Forelimb muscle (tissue), 1 donor: ENCODE results near the gene AGAP1. TPM values are rescaled to one million over a fixed set of nuclear protein-coding genes. Genes with fewer than 3 reads are reported as not detected.

Source experiments
- DNase-seq: peaks from one replicate; pipeline ENCODE4 v3.0.0-alpha.2; 2013; ENCODE audit warnings: low read depth
- polyA plus RNA-seq: library from polyadenylated mRNA; unstranded; fragments of 120-200 nt; gene quantifications from one replicate; pipeline ENCODE4 v1.2.1, GENCODE V29; 2013; ENCODE audit not compliant: insufficient read length

The AGAP1 gene
- polyA plus RNA-seq, 1 donor: 25.9 TPM

DNA sequence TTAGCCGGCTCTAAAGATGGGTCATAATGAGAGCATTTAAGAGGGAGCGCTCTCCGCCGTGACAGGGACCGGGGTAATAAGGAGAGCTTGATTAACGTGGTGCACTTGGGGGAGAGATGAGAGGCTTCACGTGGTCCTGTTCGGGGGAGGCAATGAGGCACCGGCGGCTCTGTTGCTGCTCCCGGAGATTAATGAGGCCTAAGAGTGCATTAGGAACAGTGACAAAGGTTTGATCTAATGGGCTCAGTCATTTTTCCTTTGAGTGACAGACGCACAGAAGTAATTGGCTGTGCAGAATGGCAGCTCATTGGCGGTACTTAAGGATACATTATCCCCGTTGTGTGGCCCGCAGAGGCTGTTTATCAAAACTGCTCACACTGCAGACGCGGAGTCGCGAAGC lies 423.7 kb downstream of the AGAP1 start:
- no peak for DNase-seq

DNA sequence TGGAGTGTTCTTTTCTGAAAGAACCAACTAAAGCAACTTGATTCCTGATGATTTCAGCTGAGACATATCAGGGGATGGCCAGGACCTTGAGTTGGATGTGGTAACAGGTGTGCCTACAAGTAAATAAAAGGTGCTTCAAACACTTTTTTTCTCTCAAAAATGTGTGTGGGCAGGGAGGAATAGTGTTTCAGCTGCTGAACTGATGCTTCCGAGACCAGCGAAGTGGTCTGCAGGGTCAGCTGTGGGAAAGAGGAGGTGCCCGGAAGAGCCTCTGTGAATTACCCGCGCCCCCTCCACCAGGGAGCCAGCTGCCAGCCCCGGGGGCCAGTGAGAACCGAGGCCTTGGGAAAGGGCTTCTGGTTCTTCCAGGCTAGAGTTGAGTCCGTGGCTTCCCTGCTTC lies 425.0 kb downstream of the AGAP1 start:
- no peak for DNase-seq

DNA sequence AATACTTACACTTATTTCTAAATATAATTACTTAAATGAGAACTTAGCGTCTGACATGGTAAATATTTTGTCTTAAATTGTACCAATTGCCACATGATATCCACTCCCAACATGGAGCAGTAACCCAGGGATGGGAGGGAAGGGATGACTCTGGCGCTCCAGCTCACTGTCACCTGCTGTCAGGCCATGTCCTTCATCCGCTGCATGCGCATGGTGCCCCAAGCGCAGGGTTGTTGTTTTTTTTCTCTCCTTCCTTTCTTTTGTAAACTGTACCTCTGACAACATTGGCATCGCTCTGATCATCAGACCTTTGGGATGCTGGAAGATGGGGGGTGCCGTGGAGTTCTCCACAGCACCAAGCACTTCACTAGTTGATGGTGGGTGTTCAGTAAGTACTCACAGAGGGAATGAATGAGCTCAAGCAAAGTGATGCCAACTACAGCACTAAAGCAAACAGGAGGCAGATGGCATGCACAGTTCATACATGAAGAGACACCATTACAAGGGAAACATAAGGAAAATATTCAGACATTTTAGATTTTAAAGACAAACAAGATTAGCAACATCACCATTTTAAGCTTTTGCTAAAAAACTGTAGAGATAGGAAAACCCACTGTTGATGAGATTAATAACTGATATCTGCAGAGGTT lies 426.5 kb downstream of the AGAP1 start:
- no peak for DNase-seq

DNA sequence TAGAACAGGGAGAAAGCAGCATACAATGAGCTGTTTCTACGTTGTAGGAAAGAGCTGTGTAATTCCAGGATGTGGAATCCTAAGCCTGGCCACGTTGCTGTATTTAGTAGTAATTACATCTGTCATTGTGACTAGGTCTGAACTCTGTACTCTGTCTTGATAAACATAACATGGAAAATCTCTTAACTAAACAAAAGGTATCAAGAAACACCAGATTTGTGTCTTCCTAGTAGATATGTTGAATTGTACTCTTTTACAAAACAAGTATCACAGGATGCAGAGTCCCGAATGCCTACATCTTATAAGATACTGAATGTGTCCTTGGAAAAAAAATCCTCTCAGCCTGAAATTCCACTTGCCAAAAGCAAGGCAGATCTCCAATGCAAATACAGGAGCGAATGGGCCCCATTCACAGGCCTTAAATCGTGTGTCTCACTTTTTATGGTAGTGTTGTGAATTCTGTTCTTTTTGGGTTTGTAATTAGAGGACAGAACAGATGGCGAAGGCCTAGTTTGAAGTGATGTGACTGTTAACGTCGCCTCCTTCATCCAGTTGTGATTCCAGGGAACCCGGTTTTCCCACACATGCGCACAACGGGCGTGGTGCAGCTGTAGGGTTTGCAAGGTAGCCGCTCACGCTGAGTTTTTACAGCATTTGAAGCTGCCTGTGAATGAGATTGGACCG lies 427.8 kb downstream of the AGAP1 start:
- no peak for DNase-seq

DNA sequence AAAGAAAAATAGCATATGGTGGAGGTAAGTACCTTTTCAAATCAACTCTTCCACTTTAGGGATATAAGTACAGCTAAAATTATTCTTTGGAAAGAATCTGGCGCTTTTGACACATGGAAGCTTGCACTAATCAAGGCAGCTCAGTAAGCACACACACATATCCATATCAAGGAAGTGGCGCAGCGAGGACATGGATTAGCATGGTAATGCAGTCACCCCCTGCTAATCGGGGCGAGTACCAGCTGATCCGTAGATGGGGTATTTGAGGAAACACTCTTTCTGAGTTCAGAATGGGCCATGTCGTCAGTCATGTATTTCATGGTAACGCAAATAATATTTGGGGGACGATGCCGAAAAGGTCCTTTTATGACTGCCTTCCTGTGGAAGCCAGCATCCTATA lies 429.0 kb downstream of the AGAP1 start:
- no peak for DNase-seq

DNA sequence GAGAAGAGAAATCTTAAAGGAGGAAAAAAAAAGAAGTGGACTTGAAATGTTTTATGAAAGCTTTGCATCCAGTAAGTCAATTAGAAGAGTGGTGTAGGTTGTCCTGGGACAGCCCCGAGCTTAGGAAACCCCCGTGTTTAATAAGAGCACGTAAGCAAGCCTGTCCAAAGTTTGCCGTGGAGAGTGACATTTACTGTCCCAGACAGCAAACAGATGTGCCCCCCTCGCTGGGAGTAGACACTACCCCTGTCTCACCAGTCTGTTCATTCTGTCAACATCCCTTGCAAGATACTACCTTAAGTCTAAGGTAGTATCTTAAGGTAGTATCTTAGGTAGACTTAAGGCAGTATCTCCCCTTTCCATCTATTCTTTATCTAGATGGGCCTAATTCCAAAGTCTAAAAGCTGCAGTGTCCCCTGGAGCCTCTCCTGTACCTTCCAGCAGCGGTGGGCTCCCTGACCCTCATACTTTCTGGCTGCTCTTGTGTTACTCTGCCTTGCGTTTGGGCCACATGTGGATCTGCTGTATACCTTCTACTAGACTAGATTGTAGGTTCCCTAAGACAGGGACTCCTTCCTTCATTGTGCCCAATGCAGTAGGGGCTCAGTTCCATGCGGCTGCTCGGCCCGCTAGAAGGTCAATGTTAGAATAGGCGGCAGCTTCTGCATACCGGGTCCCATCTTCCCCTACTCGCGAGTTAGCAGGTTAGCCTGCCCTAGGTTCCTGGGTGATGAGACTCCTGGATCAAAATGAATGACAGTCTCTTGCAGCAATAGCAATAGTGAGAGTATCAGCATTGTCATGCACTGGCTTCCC lies 430.2 kb downstream of the AGAP1 start:
- no peak for DNase-seq

DNA sequence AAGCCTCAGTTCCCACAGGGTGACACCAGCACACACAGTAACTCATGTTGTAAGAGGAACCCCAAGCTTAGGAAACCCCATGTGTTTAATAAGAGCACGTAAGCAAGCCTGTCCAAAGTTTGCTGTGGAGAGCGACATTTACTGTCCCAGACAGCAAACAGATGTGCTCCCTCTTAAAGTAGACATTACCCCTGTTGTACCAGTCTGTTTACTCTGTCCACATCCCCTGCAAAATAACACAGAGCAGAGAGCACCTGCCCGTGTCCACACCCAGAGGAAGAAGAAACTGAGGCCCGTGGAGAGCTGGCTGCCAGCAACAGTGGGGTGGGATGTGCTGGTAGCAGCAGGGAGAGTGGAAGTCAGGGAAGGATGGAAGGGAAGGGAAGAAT lies 430.8 kb downstream of the AGAP1 start:
- no peak for DNase-seq

DNA sequence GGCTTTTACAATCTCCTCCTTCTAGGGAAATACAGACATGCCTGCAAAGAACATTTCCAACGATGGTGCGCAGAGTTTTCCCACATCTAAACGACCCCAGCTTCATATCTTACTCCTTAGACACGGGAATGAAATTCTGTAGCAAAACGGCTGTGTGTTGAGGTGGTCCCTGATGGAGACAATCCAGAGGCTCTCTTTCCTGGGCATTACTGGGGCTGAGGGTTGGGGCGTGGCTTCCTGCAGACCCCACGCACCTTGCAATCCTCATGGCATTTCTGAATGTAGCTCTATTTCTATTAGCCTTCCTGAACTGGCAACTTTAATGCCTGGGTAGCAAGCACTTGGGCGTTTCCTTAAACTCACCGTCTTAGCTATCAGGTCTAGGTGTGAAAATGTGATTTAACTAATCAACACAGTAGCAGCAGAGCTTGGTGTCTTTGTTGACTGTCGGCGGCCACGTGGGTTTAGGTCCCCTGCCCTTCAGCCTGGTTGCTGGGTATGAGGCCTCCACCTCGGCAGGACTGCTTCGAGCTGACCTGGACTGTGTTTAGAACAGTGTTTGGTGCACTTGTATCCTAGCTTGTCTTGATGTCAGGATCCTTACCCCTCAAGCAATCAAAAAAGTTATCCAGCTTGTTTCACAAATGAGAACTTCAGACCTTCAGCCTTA lies 431.5 kb downstream of the AGAP1 start:
- no peak for DNase-seq

DNA sequence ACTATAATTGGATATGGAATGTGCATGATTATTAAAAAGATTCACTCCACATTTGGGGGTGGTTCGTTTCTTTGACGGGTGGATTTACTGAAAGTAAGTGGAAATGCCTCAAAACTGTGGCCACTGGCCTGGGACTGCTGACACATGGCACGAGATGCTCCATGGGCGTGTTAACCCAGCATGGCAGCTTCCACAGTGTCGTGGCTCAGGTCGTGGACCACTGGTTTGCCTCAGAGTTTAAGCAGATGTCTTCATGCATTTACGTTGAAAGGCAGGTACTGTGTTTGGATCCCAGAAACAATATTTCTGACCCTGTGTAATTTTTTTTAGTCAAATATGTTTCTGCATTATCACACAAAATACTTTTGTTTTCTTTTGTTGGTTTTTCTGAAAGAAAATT lies 432.4 kb downstream of the AGAP1 start:
- no peak for DNase-seq

DNA sequence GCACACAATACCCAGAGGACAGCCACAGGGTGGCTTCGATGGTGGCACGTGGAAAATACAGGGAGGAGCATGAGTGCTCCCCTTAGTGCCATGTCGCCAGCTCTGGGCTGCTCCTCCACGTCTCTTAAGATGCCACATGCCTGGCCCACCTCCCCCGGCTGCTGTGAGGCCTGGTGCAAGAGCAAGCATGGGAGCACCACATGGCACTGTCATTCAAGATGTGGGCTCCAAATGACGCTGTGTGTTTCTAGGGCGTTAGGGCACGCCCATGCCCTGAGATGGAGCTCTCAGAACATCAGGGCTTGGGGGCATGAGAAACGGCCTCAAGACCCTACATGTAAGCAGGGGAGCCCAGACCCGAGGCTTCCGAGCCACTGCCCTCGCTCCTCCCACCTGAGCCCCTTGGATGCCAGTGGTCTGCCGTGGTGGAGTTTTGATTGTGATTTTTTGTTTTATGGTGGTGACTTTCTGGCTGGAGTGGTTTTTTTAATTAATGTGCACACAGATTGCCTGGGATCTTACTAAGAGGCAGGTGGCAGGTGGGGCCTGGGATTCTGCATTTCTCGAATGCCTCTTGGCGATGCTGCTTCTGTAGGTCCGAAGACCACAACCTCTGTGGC lies 435.0 kb downstream of the AGAP1 start:
- DNase-seq: no peak

DNA sequence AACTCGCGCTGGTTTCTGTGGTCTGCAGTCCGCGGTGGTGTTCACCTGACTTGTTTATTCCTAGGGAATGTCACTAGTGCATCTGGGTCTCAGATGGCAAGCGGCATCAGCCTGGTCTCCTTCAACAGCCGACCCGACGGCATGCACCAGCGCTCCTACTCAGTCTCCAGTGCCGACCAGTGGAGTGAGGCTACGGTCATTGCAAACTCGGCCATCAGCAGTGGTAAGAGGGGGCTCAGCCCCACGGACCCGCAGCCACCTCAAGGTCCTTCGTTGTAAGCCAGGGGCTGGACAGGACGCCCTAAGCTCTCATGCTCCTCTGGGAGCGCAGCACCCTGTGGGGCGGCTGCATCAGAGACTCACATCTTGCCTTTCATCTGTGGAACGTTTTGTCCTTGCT lies 436.9 kb downstream of the AGAP1 start:
- no peak for DNase-seq

DNA sequence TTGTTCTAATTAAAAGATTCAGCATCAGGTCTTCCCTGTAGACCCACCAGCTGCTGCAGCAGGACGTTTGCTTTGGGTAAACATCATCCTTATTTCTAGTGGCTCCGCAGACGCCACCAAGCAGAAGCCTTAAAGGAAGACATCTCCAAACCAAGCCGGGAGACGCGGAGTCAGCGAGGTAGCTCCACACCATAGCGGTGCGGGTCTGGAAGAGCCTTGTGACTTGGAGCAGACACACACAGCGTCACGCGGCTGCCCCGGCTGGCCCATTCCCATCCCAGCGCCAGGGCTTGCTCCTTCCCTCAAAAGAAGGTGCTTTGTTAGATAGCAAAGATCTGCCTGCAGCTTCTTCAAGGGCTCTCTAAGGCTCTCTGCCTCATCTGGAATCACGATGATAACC lies 437.8 kb downstream of the AGAP1 start:
- no peak for DNase-seq

DNA sequence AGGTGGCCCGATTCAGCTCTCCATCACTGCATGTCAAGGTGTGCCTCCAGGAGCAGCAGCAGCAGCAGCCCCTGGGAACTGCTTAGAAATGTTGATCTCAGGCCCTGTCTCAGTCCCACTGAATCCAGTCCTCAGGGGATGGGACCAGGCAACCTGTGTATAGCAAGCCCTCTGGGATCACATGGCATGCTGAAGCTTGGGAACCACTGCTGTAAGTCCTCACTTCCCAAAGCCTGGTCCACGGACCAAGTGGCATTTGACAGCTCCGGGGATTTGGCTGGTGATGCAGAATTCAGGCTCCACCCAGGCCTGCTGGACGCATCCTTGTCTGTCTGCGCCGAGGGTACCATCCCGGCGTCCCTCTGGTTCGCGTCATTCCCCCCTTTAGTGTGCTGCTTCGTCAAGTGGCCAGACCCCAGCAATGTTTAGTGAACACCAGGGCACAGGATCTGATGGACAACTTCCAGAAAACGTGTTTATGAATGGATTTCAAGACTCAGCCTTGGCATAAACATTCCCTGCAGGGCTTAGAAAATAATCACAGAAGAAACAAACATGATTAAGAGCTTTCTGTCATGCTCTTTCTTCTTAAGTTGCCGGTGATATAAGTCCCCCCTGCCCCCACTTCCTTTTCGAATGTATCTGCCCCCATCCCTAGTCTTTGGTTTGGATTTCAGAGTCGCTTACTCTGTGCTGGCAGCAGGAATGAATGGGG lies 440.4 kb downstream of the AGAP1 start:
- DNase-seq: no peak

DNA sequence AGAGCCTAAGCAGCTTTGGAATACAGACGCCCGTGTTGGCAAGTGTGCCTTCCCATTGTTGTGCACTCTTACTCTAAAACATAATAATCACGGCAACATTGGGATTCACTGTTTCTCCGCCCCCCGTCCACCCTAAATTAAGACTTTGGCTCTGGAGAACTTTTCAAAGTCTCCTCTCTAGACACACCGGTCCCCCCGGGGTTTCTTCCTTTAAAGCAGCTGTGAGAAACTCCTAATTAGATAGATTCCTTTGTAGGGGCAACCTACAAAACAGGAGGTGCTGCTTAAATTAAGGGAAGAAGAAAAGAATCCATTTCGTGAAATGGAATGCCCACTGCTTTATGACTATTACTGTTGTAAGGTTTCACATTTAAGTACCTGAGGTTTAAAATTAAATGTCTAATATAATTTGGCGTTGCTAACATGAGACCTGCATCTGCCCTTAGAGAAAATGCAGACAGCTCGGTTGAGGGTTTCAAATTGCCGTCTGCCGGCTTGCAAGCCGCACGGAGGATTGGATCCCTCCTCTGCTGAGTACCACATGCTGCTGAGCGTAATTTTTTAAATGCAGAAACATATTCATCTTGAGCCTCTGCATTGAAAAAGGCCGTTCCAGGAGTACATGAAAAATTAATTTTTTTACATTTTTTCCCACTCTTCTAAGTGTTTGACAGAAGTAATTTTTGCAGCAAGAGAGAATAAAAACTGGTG lies 441.1 kb downstream of the AGAP1 start:
- no peak for DNase-seq

DNA sequence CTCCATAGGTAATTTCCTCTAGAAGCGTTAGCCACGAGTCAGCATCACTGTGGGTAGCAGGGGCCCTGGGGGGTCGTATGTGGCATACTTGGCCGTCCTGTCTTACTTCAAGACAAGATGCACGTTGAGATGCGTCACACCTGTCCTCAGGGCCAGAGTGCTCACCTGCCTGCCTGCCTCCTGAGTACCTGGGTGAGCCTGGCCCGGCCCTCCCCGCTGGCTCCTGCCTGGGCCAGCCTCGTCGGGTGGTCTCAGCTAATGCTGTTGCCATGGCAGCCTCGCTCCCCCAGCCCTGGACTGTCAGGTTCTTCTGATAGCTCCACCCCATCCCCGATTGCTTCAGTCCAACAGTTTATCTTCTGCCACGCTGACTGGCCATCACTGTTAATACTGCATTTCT lies 441.9 kb downstream of the AGAP1 start:
- DNase-seq: no peak

DNA sequence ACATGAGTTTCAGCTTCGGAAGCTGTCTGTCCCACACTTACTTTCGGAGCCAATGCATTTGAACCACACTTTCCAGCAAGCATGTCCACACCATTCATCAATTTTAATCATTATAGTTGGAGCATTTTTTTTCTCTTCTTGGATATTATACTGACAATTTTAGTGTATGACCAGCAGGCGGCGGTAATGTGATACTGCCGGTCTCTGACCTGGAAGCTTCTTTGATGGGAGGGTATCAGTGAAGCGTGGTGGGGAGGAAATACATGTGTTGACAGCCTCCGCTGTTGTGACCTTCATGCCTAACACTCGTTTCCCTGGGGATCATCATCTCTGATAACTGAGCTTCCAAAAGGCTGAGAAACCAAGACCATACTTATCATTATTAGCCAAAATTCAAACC lies 442.6 kb downstream of the AGAP1 start:
- DNase-seq: no peak

DNA sequence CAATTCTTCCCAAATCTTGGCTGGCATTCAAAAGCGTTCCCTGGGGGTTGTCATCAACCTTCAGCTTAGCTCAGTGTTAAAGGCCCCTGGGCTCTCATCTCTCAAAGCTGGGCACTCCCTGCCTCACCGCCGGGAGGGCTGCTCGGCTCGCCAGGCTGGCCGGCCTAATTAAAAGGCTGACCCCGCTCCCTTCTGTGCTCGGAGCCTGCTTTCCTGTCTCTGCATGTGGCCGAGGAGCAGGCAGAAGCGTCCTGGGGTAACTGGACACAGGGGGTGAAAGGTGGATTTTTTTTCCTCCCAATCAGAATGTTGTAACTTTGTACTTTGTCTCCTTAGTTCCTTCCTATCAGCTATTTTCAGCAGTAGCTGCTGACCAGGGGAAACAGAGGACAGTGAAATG lies 443.2 kb downstream of the AGAP1 start:
- DNase-seq: no peak

DNA sequence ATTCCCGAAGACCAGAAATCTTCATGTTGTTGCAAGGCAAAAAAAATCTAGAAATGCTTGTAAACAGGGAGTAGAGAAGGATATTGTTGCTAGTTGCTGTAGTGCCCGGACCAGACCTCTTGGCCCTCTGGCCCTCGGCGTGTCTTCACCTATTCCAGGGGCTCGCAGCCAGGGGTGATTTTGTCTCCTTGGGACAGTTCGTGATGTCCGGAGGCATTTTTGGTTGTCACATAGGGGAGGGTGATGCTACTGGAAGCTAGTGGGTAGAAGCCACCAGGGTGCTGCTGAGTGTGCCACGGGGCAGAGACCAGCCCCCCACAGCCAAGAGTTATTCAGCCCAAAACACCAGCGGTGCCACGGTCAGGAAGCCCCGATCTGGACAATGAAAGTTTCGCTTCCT lies 443.7 kb downstream of the AGAP1 start:
- no peak for DNase-seq

DNA sequence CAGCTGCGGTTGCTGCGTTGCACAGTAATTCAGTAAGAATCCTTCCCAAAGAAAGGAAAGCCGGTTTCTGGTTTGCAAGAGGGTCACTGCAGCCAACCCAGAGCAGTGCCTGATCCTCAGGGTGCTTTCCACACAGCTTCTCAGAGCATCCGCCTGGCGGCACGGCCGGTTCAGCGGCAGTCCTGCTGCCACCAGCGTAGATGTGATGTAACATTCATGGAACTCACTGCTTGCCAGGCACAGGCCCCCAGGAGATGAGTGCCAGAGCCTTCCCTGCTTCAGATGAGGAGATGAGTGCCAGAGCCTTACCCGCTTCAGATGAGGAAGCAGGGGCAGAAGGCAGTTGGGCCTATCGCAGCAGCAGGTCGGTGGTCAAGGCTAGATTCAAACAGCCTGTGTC lies 444.1 kb downstream of the AGAP1 start:
- DNase-seq: no peak

DNA sequence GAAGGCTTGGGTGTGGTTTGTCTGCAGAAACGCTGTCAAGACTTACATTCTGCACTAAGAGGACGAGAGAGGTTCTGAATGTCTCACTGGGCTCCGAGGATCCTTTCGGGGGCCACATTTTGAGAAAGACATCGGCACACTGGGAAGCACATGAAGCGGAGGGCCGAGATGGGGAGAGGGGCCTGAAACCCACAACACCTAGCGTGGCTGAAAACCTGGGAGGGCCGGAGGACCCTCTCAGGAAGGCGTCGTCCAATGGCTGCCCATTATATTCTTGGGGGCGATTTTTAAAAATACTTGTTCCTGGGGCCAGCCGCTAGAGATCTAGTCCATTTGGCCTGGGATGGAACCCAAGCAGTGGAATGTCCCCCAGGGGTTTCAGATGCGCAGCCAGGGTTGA lies 444.8 kb downstream of the AGAP1 start:
- DNase-seq: no peak

DNA sequence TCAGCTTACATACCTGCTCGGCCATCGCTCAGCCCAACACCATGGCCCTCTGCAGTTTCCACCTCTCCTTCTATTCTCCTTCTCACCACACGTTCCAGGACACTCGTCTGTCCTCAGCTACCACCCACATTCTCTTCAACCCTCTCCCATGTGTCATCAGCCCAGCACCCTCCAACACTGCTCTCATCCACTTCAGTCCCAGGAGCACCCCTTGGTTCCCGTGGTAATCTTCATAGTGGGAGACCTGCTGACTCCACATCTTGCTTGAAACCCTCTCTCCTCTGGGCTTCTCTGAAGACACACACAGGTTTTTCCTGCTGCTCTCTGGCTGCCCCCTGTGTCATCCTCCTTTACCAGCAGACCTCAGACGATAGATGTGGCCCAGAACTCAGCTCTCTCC lies 445.6 kb downstream of the AGAP1 start:
- no peak for DNase-seq
